ENCODE results near the gene DPY30.

DNA sequence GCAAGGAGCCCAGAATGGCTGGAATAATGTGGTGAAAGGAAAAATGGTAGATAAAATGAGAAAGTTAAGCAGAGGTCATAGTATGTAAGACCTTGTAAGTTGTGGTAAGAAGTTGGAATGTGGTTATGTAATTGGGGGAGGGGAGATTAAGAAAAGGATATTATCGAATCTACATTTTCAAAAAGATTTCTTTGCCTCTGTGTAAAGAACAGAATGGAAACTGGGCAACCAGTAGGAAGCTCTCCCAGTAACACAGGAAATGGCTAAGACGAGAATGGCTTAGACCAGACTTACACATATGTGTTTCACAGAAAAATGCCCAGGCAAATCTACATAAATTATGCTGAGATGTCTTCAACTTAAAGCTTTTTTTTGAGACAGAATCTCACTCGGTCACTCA is 42.0 kb downstream of the DPY30 start:
- TF ChIP-seq EP300 (IDR thresholded peaks at IDR 0.05): no peak
- TF ChIP-seq POLR2A (IDR thresholded peaks at IDR 0.05; ENCODE audit: low read depth): no peak
- TF ChIP-seq, protein P1, sequence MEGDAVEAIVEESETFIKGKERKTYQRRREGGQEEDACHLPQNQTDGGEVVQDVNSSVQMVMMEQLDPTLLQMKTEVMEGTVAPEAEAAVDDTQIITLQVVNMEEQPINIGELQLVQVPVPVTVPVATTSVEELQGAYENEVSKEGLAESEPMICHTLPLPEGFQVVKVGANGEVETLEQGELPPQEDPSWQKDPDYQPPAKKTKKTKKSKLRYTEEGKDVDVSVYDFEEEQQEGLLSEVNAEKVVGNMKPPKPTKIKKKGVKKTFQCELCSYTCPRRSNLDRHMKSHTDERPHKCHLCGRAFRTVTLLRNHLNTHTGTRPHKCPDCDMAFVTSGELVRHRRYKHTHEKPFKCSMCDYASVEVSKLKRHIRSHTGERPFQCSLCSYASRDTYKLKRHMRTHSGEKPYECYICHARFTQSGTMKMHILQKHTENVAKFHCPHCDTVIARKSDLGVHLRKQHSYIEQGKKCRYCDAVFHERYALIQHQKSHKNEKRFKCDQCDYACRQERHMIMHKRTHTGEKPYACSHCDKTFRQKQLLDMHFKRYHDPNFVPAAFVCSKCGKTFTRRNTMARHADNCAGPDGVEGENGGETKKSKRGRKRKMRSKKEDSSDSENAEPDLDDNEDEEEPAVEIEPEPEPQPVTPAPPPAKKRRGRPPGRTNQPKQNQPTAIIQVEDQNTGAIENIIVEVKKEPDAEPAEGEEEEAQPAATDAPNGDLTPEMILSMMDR (IDR thresholded peaks at IDR 0.05): no peak

Data from esophagus muscularis mucosa (tissue), 4 donors.